ENCODE measurements around the gene RAB13.

DNA sequence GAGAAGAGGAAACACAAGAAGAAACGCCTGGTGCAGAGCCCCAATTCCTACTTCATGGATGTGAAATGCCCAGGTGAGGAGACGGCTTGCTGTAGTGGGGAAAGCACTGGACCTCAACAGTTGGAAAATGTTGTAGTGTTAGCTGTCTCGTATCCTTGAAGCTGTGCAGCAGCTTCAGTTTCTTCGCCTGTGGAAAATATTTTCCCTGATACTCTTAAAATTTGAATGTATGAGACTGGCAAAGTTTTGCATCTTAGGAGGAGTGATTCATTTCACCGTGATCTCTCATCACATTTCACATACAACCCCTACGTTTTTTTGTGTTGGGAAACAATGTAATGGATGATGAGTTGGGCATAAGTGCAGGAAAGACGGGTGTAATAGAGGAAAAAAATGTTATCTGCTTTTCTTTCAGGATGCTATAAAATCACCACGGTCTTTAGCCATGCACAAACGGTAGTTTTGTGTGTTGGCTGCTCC is 5.1 kb upstream of the RAB13 start:
- TF ChIP-seq, protein P1, sequence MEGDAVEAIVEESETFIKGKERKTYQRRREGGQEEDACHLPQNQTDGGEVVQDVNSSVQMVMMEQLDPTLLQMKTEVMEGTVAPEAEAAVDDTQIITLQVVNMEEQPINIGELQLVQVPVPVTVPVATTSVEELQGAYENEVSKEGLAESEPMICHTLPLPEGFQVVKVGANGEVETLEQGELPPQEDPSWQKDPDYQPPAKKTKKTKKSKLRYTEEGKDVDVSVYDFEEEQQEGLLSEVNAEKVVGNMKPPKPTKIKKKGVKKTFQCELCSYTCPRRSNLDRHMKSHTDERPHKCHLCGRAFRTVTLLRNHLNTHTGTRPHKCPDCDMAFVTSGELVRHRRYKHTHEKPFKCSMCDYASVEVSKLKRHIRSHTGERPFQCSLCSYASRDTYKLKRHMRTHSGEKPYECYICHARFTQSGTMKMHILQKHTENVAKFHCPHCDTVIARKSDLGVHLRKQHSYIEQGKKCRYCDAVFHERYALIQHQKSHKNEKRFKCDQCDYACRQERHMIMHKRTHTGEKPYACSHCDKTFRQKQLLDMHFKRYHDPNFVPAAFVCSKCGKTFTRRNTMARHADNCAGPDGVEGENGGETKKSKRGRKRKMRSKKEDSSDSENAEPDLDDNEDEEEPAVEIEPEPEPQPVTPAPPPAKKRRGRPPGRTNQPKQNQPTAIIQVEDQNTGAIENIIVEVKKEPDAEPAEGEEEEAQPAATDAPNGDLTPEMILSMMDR (IDR thresholded peaks at IDR 0.05; ENCODE audit: low read length) = no peak
- no peak for TF ChIP-seq EZH2phosphoT487 (IDR thresholded peaks at IDR 0.05; ENCODE audit: low read length)
